Suprapubic skin (tissue), 4 donors: ENCODE measurements around the gene HEATR9. TPM values are rescaled to one million over a fixed set of nuclear protein-coding genes. Genes with fewer than 3 reads are reported as not detected.

Source experiments
- DNase-seq, 2 donors: peaks; one replicate each; pipeline ENCODE4 v3.0.0-alpha.2; 2019; ENCODE audit warnings: low spot score in 2 of 2
- H3K27ac ChIP-seq: fragments of 200-600 bp; sonication (generic); one replicate; pipeline ENCODE4 v1.5.1; 2019
- H3K27me3 ChIP-seq: fragments of 200-600 bp; sonication (generic); one replicate; pipeline ENCODE4 v1.5.1; 2019
- H3K36me3 ChIP-seq: fragments of 200-600 bp; sonication (generic); one replicate; pipeline ENCODE4 v1.5.1; 2019
- H3K4me1 ChIP-seq: fragments of 200-600 bp; sonication (generic); one replicate; pipeline ENCODE4 v1.5.1; 2019
- H3K4me3 ChIP-seq: fragments of 200-600 bp; sonication (generic); one replicate; pipeline ENCODE4 v1.5.1; 2019; ENCODE audit warnings: mild to moderate bottlenecking
- H3K9me3 ChIP-seq: fragments of 200-600 bp; sonication (generic); one replicate; pipeline ENCODE4 v1.5.1; 2019
- EP300 ChIP-seq: sonication (generic); formaldehyde crosslinking; IDR thresholded peaks from one replicate; pipeline ENCODE4 v1.6.1; 2017; ENCODE audit warnings: antibody characterized with exemption
- POLR2A ChIP-seq, 2 donors: fragments of 450-650 bp; IDR thresholded peaks; one replicate each; pipeline ENCODE4 v1.6.1; 2017; ENCODE audit warnings: antibody characterized with exemption in 2 of 2, mild to moderate bottlenecking in 2 of 2, moderate library complexity in 2 of 2
- POLR2AphosphoS5 ChIP-seq, 3 donors: sonication (generic); formaldehyde crosslinking; IDR thresholded peaks; one replicate each; pipeline ENCODE4 v1.6.1; 2017; ENCODE audit warnings: antibody characterized with exemption in 3 of 3
- WGBS: methylation state at CpG from one replicate; pipeline ENCODE4 v1.1.5; 2018; 5-methylcytosine and 5-hydroxymethylcytosine counted together
- total RNA-seq, 4 donors: library from RNA; depleted of rRNA; stranded (reverse); fragments of >200 nt; gene quantifications; one replicate each; pipeline ENCODE4 v1.1.0, GENCODE V29; 2016
- TF ChIP-seq, protein P1 (sequence below), 2 donors: fragments of 200-600 bp in 1 of 2; fragments of 450-650 bp in 1 of 2; sonication (generic) in 1 of 2; IDR thresholded peaks; one replicate each; pipeline ENCODE4 v1.5.1; 2016 to 2019; ENCODE audit warnings: antibody characterized with exemption in 2 of 2, mild to moderate bottlenecking in 1 of 2, moderate library complexity in 1 of 2

HEATR9 gene
- total RNA-seq, 4 donors from 2014 or later: not detected

DNA sequence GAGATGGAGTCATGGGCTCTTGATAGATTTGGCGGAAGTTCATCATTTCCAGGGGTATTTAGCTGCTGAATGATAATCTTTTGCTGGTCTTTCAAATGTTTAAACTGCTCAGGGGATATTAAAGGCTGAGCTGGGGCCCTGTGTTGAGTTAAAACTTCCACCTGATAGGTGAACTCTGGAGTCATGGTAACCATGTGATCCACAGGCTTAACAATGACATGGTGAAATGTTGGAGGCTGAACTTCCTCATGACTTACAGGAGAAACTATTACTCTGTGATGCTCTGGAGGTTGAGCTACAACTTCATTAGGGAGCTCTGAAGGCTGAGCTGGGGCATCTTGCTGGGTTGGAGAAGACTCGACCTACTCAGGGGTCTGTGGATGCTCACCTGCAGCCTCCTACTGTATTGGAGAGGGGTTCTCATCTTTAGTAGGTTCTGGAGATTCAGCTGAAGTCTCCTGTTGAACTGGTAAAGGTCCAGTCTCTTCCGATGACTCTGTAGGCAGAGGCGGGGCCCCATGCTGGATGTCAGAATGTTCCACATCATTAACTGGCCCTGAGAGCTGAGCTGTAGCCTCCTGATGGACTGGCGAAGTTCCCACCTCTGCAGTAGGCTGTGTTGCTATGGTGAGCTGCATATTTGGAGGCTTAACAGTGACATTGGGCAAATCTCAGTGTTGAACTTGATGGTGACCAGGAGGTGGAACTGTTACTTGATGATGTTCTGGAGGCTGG is 37.7 kb upstream of the HEATR9 start:
- Histone ChIP-seq H3K27me3 (no peaks in the 10 kb centered on the region), H3K4me1 (no peaks in the 10 kb centered on the region), H3K9me3 (no peaks in the 10 kb centered on the region), H3K36me3 (no peaks in the 10 kb centered on the region), H3K4me3 (no peak overlapping the region), H3K27ac (no peak overlapping the region)
- WGBS: 94% methylated on average over 5 of the region's 5 CpGs
- no peak for DNase-seq
- TF ChIP-seq EP300 (no peak), POLR2AphosphoS5 (IDR thresholded peaks at IDR 0.05) (no peak), POLR2A (IDR thresholded peaks at IDR 0.05) (no peak)
- TF ChIP-seq, protein P1, sequence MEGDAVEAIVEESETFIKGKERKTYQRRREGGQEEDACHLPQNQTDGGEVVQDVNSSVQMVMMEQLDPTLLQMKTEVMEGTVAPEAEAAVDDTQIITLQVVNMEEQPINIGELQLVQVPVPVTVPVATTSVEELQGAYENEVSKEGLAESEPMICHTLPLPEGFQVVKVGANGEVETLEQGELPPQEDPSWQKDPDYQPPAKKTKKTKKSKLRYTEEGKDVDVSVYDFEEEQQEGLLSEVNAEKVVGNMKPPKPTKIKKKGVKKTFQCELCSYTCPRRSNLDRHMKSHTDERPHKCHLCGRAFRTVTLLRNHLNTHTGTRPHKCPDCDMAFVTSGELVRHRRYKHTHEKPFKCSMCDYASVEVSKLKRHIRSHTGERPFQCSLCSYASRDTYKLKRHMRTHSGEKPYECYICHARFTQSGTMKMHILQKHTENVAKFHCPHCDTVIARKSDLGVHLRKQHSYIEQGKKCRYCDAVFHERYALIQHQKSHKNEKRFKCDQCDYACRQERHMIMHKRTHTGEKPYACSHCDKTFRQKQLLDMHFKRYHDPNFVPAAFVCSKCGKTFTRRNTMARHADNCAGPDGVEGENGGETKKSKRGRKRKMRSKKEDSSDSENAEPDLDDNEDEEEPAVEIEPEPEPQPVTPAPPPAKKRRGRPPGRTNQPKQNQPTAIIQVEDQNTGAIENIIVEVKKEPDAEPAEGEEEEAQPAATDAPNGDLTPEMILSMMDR (IDR thresholded peaks at IDR 0.05): no peak

DNA sequence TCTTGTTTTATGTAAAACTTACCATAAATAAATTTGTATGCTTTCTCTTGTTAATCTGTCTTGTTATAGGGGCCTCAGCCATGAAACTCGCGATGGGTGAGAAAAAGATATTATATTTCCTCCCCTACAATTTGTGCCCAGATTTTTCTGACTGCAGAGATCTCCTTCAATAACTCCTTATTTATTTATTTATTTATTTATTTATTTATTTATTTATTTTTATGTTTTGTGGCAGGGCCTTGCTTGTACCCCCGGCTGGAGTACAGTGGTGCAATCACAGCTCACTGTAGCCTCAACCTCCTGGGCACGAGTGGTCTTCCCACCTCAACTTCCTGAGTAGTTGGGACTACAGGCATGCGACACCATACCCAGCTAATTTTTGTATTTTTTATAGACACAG is 34.8 kb upstream of the HEATR9 start:
- Histone ChIP-seq H3K27me3 (no peaks in the 10 kb centered on the region), H3K4me1 (no peaks in the 10 kb centered on the region), H3K36me3 (no peaks in the 10 kb centered on the region), H3K9me3 (no peaks in the 10 kb centered on the region), H3K27ac (no peak overlapping the region), H3K4me3 (no peak overlapping the region)
- WGBS: 92% methylated on average over 5 of the region's 5 CpGs
- DNase-seq: no peak
- TF ChIP-seq POLR2AphosphoS5 (IDR thresholded peaks at IDR 0.05): no peak
- TF ChIP-seq, protein P1 (IDR thresholded peaks at IDR 0.05): no peak
- no peak for TF ChIP-seq POLR2A (IDR thresholded peaks at IDR 0.05)
- TF ChIP-seq EP300: no peak

DNA sequence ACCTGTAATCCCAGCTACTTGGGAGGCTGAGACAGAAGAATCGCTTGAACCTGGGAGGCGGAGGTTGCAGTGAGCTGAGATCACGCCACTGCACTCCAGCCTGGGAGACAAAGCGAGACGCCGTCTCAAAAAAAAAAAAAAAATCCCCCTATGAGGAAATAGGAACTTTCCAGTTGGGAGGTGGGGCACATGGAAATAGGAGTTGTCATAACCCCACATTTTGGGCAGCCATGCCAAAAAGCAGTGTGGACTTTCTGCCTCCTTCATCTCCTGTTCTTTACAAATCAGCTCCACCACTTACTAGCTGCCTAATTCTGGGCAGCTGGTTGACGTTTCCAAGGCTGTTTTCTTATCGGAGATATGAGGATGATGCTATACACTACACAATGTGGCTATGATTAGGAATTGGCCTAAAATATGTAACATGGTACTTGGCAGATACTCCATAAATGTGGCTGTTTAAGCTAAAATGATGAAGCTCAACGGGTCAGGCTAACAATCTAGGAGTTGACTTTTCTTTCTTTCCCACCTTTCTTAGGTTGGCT is 33.0 kb upstream of the HEATR9 start:
- Histone ChIP-seq H3K36me3 (no peaks in the 10 kb centered on the region), H3K27ac (no peak overlapping the region), H3K4me1 (no peaks in the 10 kb centered on the region), H3K4me3 (no peak overlapping the region), H3K27me3 (no peaks in the 10 kb centered on the region), H3K9me3 (no peaks in the 10 kb centered on the region)
- 77% methylated on average over 9 of the region's 9 CpGs for WGBS
- no peak for TF ChIP-seq POLR2AphosphoS5 (IDR thresholded peaks at IDR 0.05)
- TF ChIP-seq EP300: no peak
- no peak for TF ChIP-seq POLR2A (IDR thresholded peaks at IDR 0.05)
- TF ChIP-seq, protein P1 (IDR thresholded peaks at IDR 0.05): no peak
- peak in 1 of 2 donors; percentile 28 for DNase-seq

DNA sequence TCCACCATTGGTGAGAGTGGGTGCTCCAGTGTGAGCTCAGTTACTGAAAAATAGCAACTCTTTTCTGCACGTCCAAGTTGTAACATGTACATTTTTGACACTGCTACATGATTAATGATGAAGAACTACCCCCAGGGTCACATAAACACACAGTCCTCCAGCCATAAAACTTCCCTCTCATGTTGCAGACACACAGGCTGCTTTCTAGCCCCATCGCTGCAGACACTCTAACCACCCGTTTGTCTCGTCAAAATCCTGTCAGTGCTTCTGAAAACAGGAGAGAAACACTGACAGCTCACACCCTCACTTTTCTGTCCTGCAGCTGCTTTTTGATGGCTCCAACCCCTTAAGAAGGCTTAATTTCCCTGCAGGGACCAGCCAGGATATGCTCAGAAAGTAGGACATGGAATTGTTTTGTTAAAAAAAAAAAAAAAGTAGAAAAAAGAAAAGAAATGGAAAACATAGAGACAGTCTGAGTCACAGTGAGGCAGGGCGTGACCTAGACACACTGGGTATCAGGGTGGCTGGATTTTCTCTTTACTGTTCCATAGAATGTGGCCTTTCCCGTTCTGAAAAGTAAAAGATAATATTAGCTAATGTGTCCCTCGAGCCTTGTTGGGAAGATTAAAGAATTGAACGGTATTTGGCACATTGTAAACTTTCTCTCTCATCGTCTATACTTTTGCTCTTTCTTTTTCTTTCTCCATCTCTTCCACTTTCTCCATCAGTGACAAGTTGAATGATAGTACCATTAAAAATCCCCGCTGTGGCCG is 32.2 kb upstream of the HEATR9 start:
- Histone ChIP-seq H3K27me3 (peaks cover 3% of the 10 kb centered on the region), H3K4me1 (no peaks in the 10 kb centered on the region), H3K27ac (no peak overlapping the region), H3K9me3 (no peaks in the 10 kb centered on the region), H3K4me3 (no peak overlapping the region), H3K36me3 (no peaks in the 10 kb centered on the region)
- TF ChIP-seq POLR2A (IDR thresholded peaks at IDR 0.05) (no peak), POLR2AphosphoS5 (IDR thresholded peaks at IDR 0.05) (no peak), EP300 (no peak)
- TF ChIP-seq, protein P1 (IDR thresholded peaks at IDR 0.05): no peak
- DNase-seq: no peak
- 29% methylated on average over 11 of the region's 11 CpGs for WGBS

DNA sequence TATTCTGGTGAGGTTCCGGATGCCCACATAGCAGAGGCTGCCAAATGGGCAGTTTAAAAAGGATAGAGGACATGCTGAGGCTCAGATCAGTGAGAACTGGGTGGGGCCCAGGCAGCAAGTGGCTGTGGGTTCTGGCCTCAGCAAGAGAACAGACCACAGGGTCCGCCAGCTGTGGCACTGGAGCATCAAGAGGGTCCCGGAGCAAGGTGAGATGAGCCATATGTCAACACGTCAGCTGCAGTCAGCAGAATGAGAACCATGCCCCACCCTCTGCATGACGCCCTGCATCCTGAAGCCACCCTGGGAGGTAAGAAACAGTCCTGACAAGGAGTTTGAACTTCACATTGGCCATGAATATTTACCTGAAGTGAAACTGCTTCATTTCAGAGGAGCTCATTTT is 31.6 kb upstream of the HEATR9 start:
- Histone ChIP-seq H3K27ac (no peak overlapping the region), H3K27me3 (peaks cover 3% of the 10 kb centered on the region), H3K36me3 (no peaks in the 10 kb centered on the region), H3K9me3 (no peaks in the 10 kb centered on the region), H3K4me3 (no peak overlapping the region), H3K4me1 (no peaks in the 10 kb centered on the region)
- TF ChIP-seq POLR2A (IDR thresholded peaks at IDR 0.05) (no peak), EP300 (no peak), POLR2AphosphoS5 (IDR thresholded peaks at IDR 0.05) (no peak)
- TF ChIP-seq, protein P1 (IDR thresholded peaks at IDR 0.05): no peak
- DNase-seq: no peak
- 49% methylated on average over 5 of the region's 5 CpGs for WGBS
